ENCODE measurements around the gene NOG. TPM values are rescaled to one million over a fixed set of nuclear protein-coding genes. Genes with fewer than 3 reads are reported as not detected.

NOG gene
- total and polyA plus RNA-seq, 12 donors = 0.14 to 0.57 (median 0.16) TPM; not detected in 9

GRCh38 chr17:56635641-56636040 lies 42.1 kb downstream of the NOG start:
- intact Hi-C loops (cut with DNase I) = no loop called here
- Histone ChIP-seq H3K4me1 (replicated peaks in 1 of 2) (no peaks in the 10 kb centered on the region), H3K36me3 (replicated peaks in 1 of 2) (no peaks in the 10 kb centered on the region), H3K27me3 (no peaks in the 10 kb centered on the region), H3K9me3 (replicated peaks in 1 of 3) (no peaks in the 10 kb centered on the region), H3K27ac (no peak overlapping the region), H3K4me3 (no peak overlapping the region)
- no peak for TF ChIP-seq POLR2A (IDR thresholded peaks at IDR 0.05)
- 72 to 81% (median 80%) methylated on average over 1 of the region's 1 CpG for WGBS, 4 donors
- no peak for DNase-seq

- no peak overlapping the region for H3K27ac ChIP-seq
- no peaks in the 10 kb centered on the region for H3K4me1 ChIP-seq (replicated peaks in 1 of 2)
- H3K4me3 ChIP-seq = no peak overlapping the region
- no peak for DNase-seq
- H3K27me3 ChIP-seq = no peaks in the 10 kb centered on the region
- WGBS, 4 donors = 49 to 63% (median 51%) methylated on average over 3 of the region's 3 CpGs
- intact Hi-C loops (cut with DNase I) = no loop called here
- TF ChIP-seq CTCF (IDR thresholded peaks at IDR 0.05) = no peak
- no peak for TF ChIP-seq POLR2A (IDR thresholded peaks at IDR 0.05)
- H3K9me3 ChIP-seq (replicated peaks in 1 of 3) = no peaks in the 10 kb centered on the region
- no peaks in the 10 kb centered on the region for H3K36me3 ChIP-seq (replicated peaks in 1 of 2)
Measured at GRCh38 chr17:56636265-56636664, 42.8 kb downstream of the NOG start.

- WGBS, 4 donors = 72 to 85% (median 80%) methylated on average over 8 of the region's 8 CpGs
- Histone ChIP-seq H3K4me1 (replicated peaks in 1 of 2) (no peaks in the 10 kb centered on the region), H3K27me3 (no peaks in the 10 kb centered on the region), H3K9me3 (replicated peaks in 1 of 3) (no peaks in the 10 kb centered on the region), H3K36me3 (replicated peaks in 1 of 2) (no peaks in the 10 kb centered on the region), H3K4me3 (no peak overlapping the region), H3K27ac (no peak overlapping the region)
- DNase-seq = no peak
- intact Hi-C loops (cut with DNase I) = no loop called here
- TF ChIP-seq POLR2A (IDR thresholded peaks at IDR 0.05) = no peak
- no peak for TF ChIP-seq CTCF (IDR thresholded peaks at IDR 0.05)
Measured at GRCh38 chr17:56637254-56637653, 43.8 kb downstream of the NOG start.

- Histone ChIP-seq H3K27me3 (no peaks in the 10 kb centered on the region), H3K4me3 (no peak overlapping the region), H3K36me3 (replicated peaks in 1 of 2) (no peaks in the 10 kb centered on the region), H3K9me3 (replicated peaks in 1 of 3) (no peaks in the 10 kb centered on the region), H3K4me1 (replicated peaks in 1 of 2) (no peaks in the 10 kb centered on the region), H3K27ac (no peak overlapping the region)
- no peak for TF ChIP-seq CTCF (IDR thresholded peaks at IDR 0.05)
- TF ChIP-seq POLR2A (IDR thresholded peaks at IDR 0.05) = no peak
- intact Hi-C loops (cut with DNase I) = no loop called here
- 49 to 63% (median 58%) methylated on average over 8 to 11 of the region's 11 CpGs for WGBS, 4 donors
- no peak for DNase-seq
Measured at GRCh38 chr17:56638591-56639051, 45.1 kb downstream of the NOG start.

GRCh38 chr17:56639517-56639916 lies 46.0 kb downstream of the NOG start:
- no peak for DNase-seq
- WGBS, 4 donors = 66 to 76% (median 73%) methylated on average over 6 of the region's 6 CpGs
- TF ChIP-seq POLR2A (IDR thresholded peaks at IDR 0.05) (no peak), CTCF (IDR thresholded peaks at IDR 0.05) (no peak)
- no peaks in the 10 kb centered on the region for H3K27me3 ChIP-seq
- intact Hi-C loops (cut with DNase I) = no loop called here
- H3K4me1 ChIP-seq (replicated peaks in 1 of 2) = no peaks in the 10 kb centered on the region
- H3K9me3 ChIP-seq (replicated peaks in 1 of 3) = no peaks in the 10 kb centered on the region
- no peak overlapping the region for H3K27ac ChIP-seq
- H3K36me3 ChIP-seq (replicated peaks in 1 of 2) = no peaks in the 10 kb centered on the region
- no peak overlapping the region for H3K4me3 ChIP-seq
